Upper lobe of right lung (tissue), 1 donor: ENCODE data around the gene BCAR3. TPM values are rescaled to one million over a fixed set of nuclear protein-coding genes. Genes with fewer than 3 reads are reported as not detected.

ENCODE experiments used
- ATAC-seq: fragments of 200-7000 bp; cut with Tn5 transposase; one replicate; pipeline ENCODE4 v1.9.1; 2020; ENCODE audit warnings: mild to moderate bottlenecking, moderate library complexity
- DNase-seq: peaks from one replicate; pipeline ENCODE4 v3.0.0-alpha.2; 2020
- H3K27ac ChIP-seq: fragments of 200-600 bp; one replicate; pipeline ENCODE4 v1.8.0; 2022
- H3K27me3 ChIP-seq: fragments of 200-600 bp; one replicate; pipeline ENCODE4 v1.8.0; 2022; ENCODE audit warnings: mild to moderate bottlenecking
- H3K36me3 ChIP-seq: fragments of 200-600 bp; one replicate; pipeline ENCODE4 v1.8.0; 2022
- H3K4me1 ChIP-seq: fragments of 200-600 bp; one replicate; pipeline ENCODE4 v1.8.0; 2022
- H3K4me3 ChIP-seq: fragments of 200-600 bp; one replicate; pipeline ENCODE4 v1.8.0; 2022; ENCODE audit warnings: mild to moderate bottlenecking
- H3K9me3 ChIP-seq: fragments of 200-600 bp; one replicate; pipeline ENCODE4 v1.8.0; 2022
- CTCF ChIP-seq: fragments of 200-600 bp; IDR thresholded peaks from one replicate; pipeline ENCODE4 v1.8.0; 2022; ENCODE audit warnings: antibody characterized with exemption
- intact Hi-C: fragments of 100-400 bp; cut with DNase I; formaldehyde crosslinking; loops from one replicate; pipeline ENCODE4 v1.11.0; 2022
- total RNA-seq: library from RNA; stranded (reverse); fragmentation: NEBNext Ultra II Directional; extraction: Animal tissue kit (Norgen Biotek cat#: 25700); gene quantifications from one replicate; pipeline ENCODE4 v1.2.1, GENCODE V29; 2021
- donor health status: DM: no; HTN: yes; CAD: no; lungs with severe emphysema.

Gene BCAR3
- total RNA-seq, 1 donor from 2014 or later, result 23.5 TPM

GRCh38 chr1:93597709-93598108 is 83.9 kb downstream of the BCAR3 start:
- DNase-seq, result no peak
- intact Hi-C loops, result no loop called here
- TF ChIP-seq CTCF, result no peak

GRCh38 chr1:93596329-93597089 is 85.1 kb downstream of the BCAR3 start:
- Histone ChIP-seq H3K27ac (no peak overlapping the region), H3K36me3 (no peaks in the 10 kb centered on the region), H3K4me3 (no peak overlapping the region), H3K4me1 (peaks cover 22% of the 10 kb centered on the region), H3K9me3 (no peaks in the 10 kb centered on the region), H3K27me3 (no peaks in the 10 kb centered on the region)
- intact Hi-C loops, result no loop called here
- no peak for ATAC-seq
- no peak for TF ChIP-seq CTCF
- DNase-seq, result no peak

More at GRCh38 chr1:93597709-93598108, 83.9 kb downstream of the BCAR3 start:
- H3K36me3 ChIP-seq, result no peaks in the 10 kb centered on the region
- H3K27me3 ChIP-seq, result no peaks in the 10 kb centered on the region
- no peak overlapping the region for H3K4me3 ChIP-seq
- no peak for ATAC-seq
- no peaks in the 10 kb centered on the region for H3K9me3 ChIP-seq
- no peak overlapping the region for H3K27ac ChIP-seq
- peaks cover 10% of the 10 kb centered on the region for H3K4me1 ChIP-seq

- TF ChIP-seq CTCF, result no peak
- no peak overlapping the region for H3K4me3 ChIP-seq
- no peaks in the 10 kb centered on the region for H3K27me3 ChIP-seq
- H3K9me3 ChIP-seq, result no peaks in the 10 kb centered on the region
- no peak for DNase-seq
- no peaks in the 10 kb centered on the region for H3K36me3 ChIP-seq
- intact Hi-C loops, result no loop called here
- no peak for ATAC-seq
- H3K4me1 ChIP-seq, result peaks cover 28% of the 10 kb centered on the region
- no peak overlapping the region for H3K27ac ChIP-seq
Measured at GRCh38 chr1:93595743-93596142, 85.9 kb downstream of the BCAR3 start.

- no peak overlapping the region for H3K27ac ChIP-seq
- H3K4me1 ChIP-seq, result peaks cover 28% of the 10 kb centered on the region
- intact Hi-C loops, result no loop called here
- ATAC-seq (no peak), DNase-seq (no peak)
- no peaks in the 10 kb centered on the region for H3K27me3 ChIP-seq
- H3K36me3 ChIP-seq, result no peaks in the 10 kb centered on the region
- TF ChIP-seq CTCF, result no peak
- no peaks in the 10 kb centered on the region for H3K9me3 ChIP-seq
- H3K4me3 ChIP-seq, result no peak overlapping the region
Measured at GRCh38 chr1:93595266-93595665, 86.4 kb downstream of the BCAR3 start.

GRCh38 chr1:93594603-93594880 is 87.1 kb downstream of the BCAR3 start:
- Histone ChIP-seq H3K4me1 (peaks cover 31% of the 10 kb centered on the region), H3K36me3 (peaks cover 7% of the 10 kb centered on the region), H3K4me3 (no peak overlapping the region), H3K27ac (no peak overlapping the region), H3K27me3 (no peaks in the 10 kb centered on the region), H3K9me3 (no peaks in the 10 kb centered on the region)
- intact Hi-C loops, result no loop called here
- ATAC-seq (no peak), DNase-seq (no peak)
- TF ChIP-seq CTCF, result no peak
